ENCODE measurements around the gene BCL7A.

- TF ChIP-seq, protein P1, sequence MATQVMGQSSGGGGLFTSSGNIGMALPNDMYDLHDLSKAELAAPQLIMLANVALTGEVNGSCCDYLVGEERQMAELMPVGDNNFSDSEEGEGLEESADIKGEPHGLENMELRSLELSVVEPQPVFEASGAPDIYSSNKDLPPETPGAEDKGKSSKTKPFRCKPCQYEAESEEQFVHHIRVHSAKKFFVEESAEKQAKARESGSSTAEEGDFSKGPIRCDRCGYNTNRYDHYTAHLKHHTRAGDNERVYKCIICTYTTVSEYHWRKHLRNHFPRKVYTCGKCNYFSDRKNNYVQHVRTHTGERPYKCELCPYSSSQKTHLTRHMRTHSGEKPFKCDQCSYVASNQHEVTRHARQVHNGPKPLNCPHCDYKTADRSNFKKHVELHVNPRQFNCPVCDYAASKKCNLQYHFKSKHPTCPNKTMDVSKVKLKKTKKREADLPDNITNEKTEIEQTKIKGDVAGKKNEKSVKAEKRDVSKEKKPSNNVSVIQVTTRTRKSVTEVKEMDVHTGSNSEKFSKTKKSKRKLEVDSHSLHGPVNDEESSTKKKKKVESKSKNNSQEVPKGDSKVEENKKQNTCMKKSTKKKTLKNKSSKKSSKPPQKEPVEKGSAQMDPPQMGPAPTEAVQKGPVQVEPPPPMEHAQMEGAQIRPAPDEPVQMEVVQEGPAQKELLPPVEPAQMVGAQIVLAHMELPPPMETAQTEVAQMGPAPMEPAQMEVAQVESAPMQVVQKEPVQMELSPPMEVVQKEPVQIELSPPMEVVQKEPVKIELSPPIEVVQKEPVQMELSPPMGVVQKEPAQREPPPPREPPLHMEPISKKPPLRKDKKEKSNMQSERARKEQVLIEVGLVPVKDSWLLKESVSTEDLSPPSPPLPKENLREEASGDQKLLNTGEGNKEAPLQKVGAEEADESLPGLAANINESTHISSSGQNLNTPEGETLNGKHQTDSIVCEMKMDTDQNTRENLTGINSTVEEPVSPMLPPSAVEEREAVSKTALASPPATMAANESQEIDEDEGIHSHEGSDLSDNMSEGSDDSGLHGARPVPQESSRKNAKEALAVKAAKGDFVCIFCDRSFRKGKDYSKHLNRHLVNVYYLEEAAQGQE (IDR thresholded peaks at IDR 0.05; ENCODE audit: insufficient read depth in 1 of 2, low read depth in 2 of 2, low read length in 2 of 2): no peak
- no peak for TF ChIP-seq POLR2AphosphoS5 (IDR thresholded peaks at IDR 0.05; ENCODE audit: low read depth, low read length)
- no peak for TF ChIP-seq SIN3A (IDR thresholded peaks at IDR 0.05; ENCODE audit: borderline replicate concordance, insufficient read depth, low read length)
- TF ChIP-seq TAF1 (IDR thresholded peaks at IDR 0.05; ENCODE audit: borderline replicate concordance, insufficient read depth, low read length): no peak
Observed at GRCh38 chr12:122111089-122111641, 89.5 kb downstream of the BCL7A start.
